ENCODE results near the gene CCDC175. TPM values are rescaled to one million over a fixed set of nuclear protein-coding genes. Genes with fewer than 3 reads are reported as not detected.

CCDC175 gene
- total RNA-seq: not detected in 2 replicates

DNA sequence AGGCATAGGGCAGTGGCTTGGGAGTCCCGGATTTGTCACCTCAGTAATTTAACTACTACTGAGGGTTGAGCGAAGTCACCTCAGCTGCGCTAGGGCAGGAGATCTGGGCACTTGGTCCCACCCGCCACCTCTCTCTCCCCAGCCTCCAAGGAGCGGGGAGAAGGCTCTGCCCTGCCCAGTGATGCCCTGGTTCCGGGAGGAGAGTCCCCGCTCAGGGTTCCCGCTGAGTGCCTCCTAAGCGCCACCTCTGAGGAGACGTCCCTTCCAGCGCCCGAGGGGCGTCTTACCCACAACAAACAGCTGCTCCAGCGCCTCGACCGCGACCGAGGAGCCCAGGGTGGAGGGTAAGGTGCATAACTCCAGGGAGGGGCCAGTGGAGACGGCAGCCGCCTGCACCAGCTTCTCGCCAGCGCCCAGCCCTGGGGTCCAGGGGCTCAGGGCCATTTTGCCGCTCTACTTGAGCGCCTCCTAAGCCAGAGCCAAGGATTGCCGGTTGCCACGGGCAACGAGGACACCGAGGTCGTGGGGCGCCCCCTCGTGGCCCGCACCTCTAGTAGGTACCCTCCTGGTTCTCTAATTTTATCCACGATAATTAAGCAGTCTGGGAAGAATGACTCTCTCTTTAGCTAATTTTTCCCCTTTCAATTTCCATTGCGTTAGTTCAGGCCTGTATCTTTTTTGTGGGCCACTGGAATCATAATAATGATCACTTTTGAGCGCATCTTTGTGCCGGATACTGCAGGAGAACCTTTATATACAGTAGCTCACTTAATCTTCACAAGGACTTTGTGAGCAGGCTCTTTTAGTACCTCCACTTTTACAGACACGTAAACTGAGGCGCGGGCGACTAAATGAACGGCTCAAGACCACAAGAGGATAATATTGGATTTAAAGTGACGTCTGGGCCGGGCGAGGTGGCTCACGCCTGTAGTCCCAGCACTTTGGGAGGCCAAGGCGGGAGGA lies at the start of gene CCDC175:
Gene CCDC175 (minus strand): TSS at position 481 of the 963 bp plus-strand sequence. CDS start 37 bp downstream, at position 444.
- peak; percentile 9 for DNase-seq (ENCODE audit: extremely low read depth, low read depth, low spot score)

DNA sequence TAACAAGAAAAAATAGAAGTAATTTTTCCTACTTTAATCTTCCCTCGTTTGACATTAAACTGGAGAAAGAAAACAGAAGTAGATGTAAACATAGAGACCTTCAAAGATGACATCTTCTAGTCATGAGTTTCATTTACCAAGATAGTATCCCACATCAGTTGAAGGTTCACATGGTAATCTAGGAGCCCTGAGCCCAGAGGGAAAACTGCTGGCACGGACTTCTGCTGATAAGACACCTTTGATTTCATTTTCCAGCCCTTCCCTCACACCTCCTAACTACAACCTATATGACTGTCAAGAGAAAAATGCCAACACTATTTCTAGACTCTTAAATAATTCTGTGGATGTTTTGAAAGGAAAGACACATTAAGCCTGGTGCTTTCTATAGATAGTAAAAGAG lies 46.0 kb upstream of the CCDC175 start:
- no peak for DNase-seq (ENCODE audit: extremely low read depth, low read depth, low spot score)

DNA sequence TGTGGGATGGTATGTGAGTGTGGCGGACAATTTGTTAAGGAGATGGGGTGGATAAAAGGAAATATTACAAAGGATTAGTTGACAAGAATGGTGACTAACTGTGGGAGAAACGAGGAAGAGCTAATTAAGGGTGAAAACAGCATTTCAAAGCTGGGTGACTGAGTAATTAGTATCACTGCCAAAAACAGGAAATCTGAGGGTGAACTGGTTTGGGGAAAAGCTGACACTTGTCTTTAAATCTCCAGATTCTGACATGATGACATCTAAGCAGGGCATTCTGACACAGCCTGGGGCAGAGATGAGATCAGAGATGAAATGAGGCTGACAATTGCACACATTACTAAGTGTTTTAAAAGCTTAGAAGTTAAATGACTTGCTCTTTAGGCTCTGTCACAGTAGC lies 42.4 kb upstream of the CCDC175 start:
- no peak for DNase-seq (ENCODE audit: extremely low read depth, low read depth, low spot score)

DNA sequence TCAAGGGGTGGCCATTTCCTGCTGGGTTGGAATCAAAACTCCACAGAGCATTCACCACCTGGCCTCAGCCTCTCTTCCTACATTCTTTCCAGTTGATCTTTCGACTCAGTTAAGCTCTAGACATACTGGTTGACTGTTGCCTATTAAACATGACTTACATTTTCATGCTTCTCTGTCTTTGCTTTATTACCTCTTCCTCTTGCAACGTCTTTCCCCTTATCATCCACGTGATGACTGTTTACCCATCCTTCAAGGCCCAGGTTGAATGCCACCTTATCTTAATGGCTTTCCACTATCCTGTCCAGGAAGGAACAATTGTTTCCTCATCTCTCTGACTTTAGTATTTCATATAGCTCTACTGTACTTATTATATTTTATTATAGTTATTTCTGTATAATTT lies 24.4 kb upstream of the CCDC175 start:
- DNase-seq (ENCODE audit: extremely low read depth, low read depth, low spot score): no peak

DNA sequence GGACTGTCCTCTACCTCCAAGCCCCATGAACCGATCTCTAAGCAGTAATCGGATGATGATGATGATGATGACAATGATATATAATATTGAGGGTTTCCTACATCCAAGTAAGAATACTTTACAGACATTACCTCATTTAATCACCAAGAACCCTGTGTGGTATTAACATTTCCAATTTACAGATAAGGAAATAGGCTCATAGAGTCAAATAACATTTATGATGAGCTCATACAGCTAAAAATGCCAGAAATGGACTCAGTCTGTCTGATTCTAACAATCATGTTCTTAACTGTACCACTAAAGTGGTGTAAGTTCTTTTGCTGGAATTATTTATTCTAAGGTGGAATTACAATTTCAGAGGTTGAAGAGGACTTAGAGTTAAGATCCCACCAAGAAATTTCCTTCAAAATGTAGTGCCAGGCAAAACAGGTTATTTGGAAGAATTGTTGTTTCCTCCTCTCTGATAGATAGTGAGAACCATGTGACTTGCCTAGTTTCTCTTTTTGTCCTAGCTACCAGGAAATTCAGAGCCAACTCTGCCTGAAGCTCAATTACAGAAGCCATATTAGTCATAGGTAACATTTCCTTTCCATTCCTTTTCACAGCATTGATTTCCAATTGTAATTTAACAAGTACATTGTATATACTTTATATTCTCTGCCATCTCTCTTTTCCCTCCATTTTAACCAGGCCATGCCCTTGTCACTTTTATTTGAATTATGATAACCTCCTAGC lies 23.8 kb upstream of the CCDC175 start:
- no peak for DNase-seq (ENCODE audit: extremely low read depth, low read depth, low spot score)

DNA sequence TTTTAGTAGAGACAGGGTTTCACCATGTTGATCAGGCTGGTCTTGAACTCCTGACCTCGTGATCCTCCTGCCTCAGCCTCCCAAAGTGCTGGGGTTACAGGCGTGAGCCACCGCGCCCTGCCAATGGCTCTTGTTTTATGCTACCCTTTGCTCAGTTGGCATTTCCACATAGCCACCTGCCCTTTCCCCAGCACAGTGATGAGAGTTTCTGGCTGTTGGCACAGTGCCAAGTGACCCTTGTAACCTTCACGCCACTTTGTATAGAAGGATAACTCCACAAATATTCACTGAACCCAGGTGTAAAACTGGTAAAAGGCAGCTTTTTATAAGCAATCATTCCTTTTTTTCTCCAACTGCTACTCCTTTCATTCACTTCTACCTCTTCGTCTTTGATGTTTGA lies 18.5 kb upstream of the CCDC175 start:
- no peak for DNase-seq (ENCODE audit: extremely low read depth, low read depth, low spot score)

DNA sequence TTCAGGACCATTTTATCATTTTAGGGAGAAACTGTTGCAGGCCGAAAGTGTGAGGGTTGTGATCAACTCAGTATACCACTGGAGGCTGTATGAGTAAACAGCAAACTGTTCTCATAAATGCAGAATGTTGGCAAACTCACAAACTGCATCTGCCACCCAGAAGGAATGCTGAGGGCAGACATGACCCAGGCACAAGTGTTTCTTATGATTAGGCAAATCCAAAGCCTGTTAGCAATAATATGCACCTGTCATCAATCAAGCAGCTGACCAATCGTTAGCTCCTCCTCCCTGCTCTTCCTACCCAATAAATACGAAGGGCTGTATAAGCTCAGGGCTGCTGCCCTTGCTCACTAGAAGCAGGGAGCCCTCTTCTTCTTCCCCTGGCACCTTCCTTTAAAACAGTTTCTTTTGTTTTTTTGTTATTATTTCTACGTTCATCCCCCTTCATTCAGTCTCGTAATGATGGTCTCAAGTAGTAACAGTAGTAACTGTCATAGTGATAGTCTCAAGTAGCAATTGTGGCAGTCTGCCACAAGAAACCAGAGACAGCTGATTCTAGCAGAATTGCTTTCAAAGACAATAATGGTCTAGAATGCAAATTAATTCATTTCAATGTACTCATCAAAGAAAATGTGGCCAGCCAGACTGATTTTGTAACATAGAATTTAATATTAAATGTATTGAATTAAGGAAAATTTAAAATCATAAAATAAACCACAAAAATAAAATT lies 15.2 kb upstream of the CCDC175 start:
- DNase-seq (ENCODE audit: extremely low read depth, low read depth, low spot score): no peak

DNA sequence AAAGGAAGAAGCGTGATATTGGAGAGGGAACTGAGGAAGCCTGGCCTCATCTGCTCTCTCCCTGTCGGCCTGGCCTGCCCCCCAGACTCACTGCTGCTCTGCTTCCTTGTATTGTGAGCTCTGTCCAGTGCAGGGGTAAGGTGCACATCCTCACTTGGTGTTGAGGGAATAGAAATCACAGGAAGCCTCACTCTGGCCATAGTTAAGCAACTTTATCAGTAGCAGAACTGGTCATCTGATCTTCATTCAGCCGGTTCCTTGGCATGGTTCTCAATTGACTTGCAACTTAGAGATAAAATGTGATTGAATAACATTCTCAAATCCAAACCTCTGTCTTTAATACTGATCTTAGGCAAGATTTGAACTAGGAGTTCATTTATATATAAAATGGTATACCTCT lies 11.5 kb upstream of the CCDC175 start:
- no peak for DNase-seq (ENCODE audit: extremely low read depth, low read depth, low spot score)

DNA sequence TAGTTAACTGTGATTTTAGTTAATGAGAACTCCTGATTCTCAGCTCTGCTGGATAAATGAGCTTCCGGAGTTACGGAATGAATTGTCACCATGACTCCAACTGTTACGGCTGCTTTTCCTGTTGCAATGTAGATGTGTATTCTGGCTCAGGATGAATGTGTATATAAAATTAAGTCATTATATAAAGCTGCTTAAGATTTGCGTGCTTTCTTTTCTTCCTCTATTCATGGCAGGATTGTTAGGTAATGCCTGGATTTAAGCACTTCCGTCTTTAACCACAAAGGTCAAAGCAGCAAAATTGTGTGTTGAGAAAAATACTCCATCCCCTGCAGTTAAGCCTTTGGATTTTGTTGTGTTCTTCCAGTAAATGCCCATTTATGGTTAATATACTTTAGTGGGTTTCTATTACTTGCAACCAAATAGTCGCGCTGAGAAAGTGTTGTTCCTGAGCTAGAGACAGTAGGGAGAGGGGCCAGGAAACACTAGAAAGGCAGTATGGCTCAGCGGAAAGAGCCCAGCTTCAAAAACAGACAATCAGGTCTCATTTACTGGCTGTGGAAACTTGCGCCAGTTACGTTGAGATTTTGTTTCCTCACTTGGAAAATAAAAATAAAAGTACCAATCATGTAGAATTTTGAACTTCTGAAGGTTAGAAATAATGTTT lies 9.4 kb upstream of the CCDC175 start:
- no peak for DNase-seq (ENCODE audit: extremely low read depth, low read depth, low spot score)

DNA sequence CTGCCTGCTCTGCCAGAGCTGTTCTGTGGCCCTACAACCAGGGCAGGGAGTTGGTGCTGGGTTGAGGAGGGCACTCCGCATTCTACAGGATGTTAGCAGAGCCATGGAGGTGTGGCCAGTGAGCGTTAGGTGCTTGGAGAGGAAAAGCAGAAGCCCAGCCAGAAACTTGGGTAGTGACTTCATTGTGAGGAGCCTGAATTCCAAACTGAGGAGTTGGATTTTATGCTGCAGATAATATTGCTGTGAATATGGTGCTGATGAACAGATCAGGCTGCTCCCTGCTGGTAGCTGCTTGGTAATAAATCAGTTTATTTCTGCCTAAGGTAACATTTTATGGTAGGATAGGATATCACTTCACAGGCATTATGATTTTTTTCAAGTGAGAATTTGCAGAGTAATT lies 7.1 kb upstream of the CCDC175 start:
- DNase-seq (ENCODE audit: extremely low read depth, low read depth, low spot score): no peak

DNA sequence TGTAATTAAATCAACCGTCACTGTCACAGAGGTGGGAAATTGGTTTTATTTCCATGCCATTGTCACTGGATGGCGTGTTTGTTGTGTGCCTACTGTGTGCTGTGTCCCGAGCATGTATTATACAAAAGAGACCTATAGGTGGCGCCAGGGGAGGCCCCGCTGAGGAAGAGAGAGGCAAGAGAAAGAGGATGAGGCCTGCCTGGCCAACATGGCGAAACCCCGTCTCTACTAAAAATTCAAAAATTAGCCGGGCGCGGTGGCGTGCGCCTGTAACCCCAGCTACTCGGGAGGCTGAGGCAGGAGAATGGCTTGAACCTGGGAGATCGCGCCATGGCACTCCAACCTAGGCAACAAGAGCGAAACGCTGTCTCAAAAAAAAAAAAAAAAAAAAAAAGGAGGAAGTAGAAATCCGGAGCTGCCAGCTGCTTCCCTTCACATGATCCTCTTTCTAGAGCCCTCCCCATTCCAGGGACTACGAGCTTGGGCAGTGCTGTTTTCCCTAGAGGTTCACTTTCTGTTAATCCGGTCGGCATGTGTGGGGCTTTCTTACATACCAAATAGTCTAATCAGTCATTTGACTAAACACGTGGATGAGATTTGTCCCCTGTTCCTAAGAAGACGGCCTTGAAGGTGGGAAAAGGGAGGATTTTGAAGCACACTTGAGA lies 6.4 kb upstream of the CCDC175 start:
- DNase-seq (ENCODE audit: extremely low read depth, low read depth, low spot score): no peak

DNA sequence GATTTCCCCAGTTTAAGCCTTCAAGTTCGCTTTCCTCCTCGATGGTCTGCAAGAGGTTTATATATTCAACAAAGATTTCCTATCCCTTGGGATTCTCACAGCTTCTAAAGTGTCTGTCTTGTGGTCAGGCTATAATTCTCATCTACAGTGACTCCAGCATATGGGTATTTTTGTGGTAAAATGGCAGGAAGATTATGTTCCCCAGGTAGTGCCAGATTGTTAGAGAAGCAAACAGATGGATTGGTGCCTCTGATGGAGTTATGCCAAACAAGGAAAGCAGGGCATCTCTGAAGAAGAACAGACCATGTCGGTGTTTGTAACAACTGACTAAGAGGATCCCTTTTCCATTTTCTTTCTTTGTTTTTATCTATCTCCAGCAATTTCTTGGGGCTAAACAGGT lies 5.5 kb upstream of the CCDC175 start:
- DNase-seq (ENCODE audit: extremely low read depth, low read depth, low spot score): no peak

DNA sequence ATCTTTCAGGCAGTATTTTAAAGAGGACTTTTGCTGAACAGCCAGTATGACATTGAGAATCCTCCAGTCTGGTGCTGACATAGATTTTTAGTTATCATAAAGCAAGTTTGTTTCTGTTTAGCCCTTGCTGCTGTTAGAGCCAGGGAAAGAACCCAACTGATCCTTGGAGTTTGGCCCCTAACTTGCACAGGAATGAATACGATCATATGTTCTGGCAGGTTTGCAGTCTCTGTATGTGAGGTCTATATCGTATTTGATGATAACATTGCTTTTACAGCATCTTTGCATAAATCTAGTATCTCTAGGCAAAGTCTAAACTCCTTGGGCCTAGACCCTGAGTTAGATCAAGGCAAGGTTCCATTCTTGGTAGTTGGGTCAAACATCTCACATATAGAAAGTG lies 4.3 kb upstream of the CCDC175 start:
- DNase-seq (ENCODE audit: extremely low read depth, low read depth, low spot score): no peak

DNA sequence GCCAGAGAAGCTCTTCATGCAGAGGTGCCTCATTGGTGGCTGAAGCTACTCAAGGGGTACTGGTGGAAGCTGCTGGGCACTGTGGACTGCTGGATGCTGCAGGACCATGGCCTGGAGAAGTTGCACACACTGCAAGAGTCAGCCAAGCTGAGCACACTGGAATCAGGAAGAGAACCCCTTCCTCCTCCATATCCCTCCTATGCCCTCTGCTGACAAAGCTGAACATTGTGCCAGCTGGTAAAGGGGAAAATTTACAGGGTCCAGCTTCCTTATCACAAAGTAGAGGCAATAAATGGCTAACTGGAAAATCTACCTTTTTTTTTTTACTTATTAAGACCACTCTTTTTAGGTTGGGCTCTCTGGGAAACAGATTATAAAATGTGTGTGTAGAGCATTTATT lies 6.5 kb downstream of the CCDC175 start:
- DNase-seq (ENCODE audit: extremely low read depth, low read depth, low spot score): no peak

DNA sequence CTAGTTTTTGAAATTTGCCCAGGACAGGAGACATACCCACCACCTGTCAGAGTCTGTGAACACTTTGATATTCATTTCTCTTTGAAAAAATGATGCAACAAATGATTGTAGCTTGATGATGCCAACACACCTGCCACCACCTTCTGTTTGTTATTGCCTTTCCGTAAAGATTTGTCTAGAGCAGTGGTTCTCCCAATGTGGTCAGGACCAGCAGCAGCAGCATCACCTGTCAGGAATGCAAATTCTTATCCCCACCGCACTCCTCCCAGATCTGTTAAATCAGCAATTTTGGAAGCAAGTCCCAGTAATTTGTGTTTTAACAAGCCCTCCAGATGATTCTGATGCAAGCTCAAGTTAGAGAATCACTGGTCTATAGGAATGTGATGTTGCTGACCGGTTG lies 9.9 kb downstream of the CCDC175 start:
- no peak for DNase-seq (ENCODE audit: extremely low read depth, low read depth, low spot score)

DNA sequence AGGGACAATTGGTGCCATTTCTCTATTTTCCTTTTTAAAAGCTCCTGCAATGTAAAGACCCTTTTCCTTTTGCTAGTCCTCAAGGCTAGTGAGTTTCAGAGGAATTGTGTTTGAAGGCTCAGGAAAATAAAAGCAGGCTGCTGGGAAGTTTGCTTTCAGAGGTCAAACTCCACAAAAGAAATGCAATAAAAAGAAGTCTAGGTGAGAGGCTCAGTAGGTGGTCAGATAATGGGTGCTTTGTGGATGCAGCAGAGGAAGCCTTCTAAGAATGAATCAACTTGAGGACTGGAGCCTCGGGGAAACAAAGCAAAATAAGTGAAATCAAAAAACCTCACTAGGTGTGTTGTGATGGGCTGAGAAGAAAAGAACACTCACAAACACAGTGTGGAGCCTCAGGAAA lies 10.3 kb downstream of the CCDC175 start:
- DNase-seq (ENCODE audit: extremely low read depth, low read depth, low spot score): no peak

DNA sequence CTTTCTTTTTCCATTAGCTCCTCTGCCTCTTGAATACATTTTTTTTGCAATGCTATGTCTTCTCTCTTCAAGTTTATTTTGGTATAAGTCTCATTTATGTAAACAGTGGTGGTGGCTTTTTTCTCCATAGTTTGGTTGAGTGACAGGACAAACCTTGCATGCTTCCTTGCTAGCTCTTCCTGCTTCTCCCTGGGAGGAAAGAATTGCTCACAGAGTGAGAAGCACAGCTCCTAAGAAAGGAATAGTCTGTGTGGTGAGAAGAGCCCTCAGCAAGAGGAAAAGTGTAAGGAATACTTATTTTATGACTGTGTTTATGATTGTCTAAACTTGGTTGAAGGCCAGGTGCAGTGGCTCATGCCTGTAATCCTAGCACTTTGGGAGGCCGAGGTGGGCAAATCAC lies 11.5 kb downstream of the CCDC175 start:
- DNase-seq (ENCODE audit: extremely low read depth, low read depth, low spot score): no peak

DNA sequence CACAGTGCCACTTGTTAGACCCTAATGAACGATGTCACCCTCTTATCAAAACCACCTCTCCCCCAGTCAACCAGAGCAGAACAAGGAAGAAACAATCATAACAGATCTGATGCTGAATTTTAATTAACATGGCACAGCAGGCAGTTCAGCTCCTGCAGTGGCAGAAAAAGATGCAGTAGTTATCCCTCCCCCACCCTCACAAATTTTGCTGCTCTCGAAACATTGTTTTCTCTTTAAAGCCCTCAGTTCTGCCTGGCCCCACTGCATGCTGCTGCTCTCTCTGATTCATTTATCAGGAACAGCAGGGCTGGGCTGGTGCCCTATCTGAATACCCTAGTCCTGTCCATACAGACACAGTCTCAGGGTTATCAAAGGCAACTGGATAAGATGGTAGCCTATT lies 12.2 kb downstream of the CCDC175 start:
- no peak for DNase-seq (ENCODE audit: extremely low read depth, low read depth, low spot score)

DNA sequence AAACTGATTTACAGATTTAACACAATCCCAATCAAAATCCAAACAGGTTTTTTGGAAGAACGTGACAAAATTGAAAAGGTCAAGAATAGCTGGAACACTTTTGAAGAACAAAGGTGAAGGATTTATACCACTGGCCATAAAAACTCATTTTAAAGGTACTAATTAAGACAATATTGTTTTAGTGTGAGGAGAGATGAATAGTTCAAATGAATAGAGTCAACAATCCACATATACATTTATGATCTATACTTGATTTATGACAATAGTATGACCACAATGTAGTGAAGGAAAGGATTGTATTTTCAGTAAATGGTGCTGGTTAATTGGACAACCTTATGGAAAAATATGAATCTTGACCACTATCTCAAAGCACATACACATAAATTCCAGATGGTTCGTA lies 29.3 kb downstream of the CCDC175 start:
- no peak for DNase-seq (ENCODE audit: extremely low read depth, low read depth, low spot score)

DNA sequence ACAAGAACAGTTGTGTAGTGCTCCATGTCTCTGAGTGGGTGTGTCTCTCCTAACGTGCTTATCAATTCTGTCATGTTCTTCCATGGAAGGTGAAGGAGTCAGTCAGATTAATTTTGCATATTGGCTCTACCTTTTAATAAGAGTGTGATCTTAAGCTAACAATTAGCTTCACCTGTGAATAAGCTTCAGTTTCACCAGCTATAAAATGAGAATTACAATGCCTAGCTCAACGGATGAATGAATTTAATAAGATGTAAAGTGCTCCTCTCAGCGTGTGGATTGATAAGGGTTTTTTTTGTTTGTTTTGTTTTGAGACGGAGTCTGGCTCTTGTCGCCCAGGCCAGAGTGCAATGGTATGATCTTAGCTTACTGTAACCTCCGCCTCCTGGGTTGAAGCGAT lies 32.7 kb downstream of the CCDC175 start:
- DNase-seq (ENCODE audit: extremely low read depth, low read depth, low spot score): no peak
